HepG2 (cell line): ENCODE results near the gene MYOC. TPM values are rescaled to one million over a fixed set of nuclear protein-coding genes. Genes with fewer than 3 reads are reported as not detected.

Experiments used
- ATAC-seq: fragments of 200-7000 bp; cut with Tn5 transposase; 3 replicates; pipeline ENCODE4 v1.9.1; 2020; ENCODE audit warnings: mild to moderate bottlenecking, moderate library complexity
- BruUV-seq: library from RNA; stranded (reverse); fragments of 400-500 nt; replicated peaks from 2 replicates; lab custom pipeline; 2021; lab: Mats Ljungman, UMichigan
- CTCF ChIA-PET: fragments of 300-600 bp; formaldehyde crosslinking; extraction: SDS; loops from one replicate; lab custom pipeline; 2021; ENCODE audit warnings: low total read pairs, inconsistent platforms, low intra/inter-chr PET ratio; lab: Yijun Ruan, JAX
- POLR2A ChIA-PET: fragments of 350-600 bp; sonication (Branson Sonifier 250); formaldehyde crosslinking; loops from one replicate; lab custom pipeline; 2020; ENCODE audit warnings: antibody characterized with exemption, inconsistent platforms; lab: Yijun Ruan, JAX
- DNase-seq: peaks from one replicate; pipeline ENCODE4 v3.0.0-alpha.2; 2015; ENCODE audit warnings: low spot score
- FAIRE-seq: peaks from 3 replicates; lab custom pipeline; 2011; peaks lifted over from hg19 to GRCh38; lab: Jason Lieb, UNC
- H2AFZ ChIP-seq: one replicate; pipeline ENCODE4 v1.6.1; 2011; ENCODE audit warnings: low read length, inconsistent platforms
- H3K27ac ChIP-seq: fragments of 300-600 bp; 3 replicates; pipeline ENCODE4 v1.8.0; 2011; ENCODE audit warnings: mixed run types, mild to moderate bottlenecking, mixed read lengths, low read length, inconsistent platforms; ENCODE audit not compliant: insufficient read depth; ENCODE audit errors: extremely low read length
- H3K27me3 ChIP-seq, 2 experiments: fragments of 200-600 bp in 1 of 2; 2 replicates in 1 of 2; 3 replicates in 1 of 2; pipeline versions ENCODE4 v1.6.0 to v1.8.0; 2011; ENCODE audit warnings: low read length in 2 of 2, mild to moderate bottlenecking in 2 of 2, moderate library complexity in 2 of 2, inconsistent platforms in 1 of 2; ENCODE audit not compliant: insufficient read depth in 2 of 2, control insufficient read depth in 1 of 2
- H3K36me3 ChIP-seq, 2 experiments: fragments of 200-600 bp in 1 of 2; replicated peaks in 1 of 2; 2 replicates in 1 of 2; 3 replicates in 1 of 2; pipeline versions ENCODE4 v1.5.1 to v1.8.0; 2011; ENCODE audit warnings: low read length in 2 of 2, inconsistent platforms in 1 of 2; ENCODE audit not compliant: insufficient read depth in 2 of 2, control insufficient read depth in 1 of 2
- H3K4me1 ChIP-seq: 2 replicates; pipeline ENCODE4 v1.5.1; 2012; ENCODE audit warnings: low read length, inconsistent platforms; ENCODE audit not compliant: insufficient read depth
- H3K4me2 ChIP-seq: 2 replicates; pipeline ENCODE4 v1.6.0; 2011; ENCODE audit warnings: low read depth, low read length, inconsistent platforms
- H3K4me3 ChIP-seq, 3 experiments: fragments of 200-600 bp in 1 of 3; sonication (generic), shearing (Covaris generic) in 1 of 3; replicated peaks in 1 of 3; 2 replicates each; pipeline ENCODE4 v1.5.1; 2011 to 2016; ENCODE audit warnings: low read length in 3 of 3, inconsistent platforms in 2 of 3, low read depth in 2 of 3, mild to moderate bottlenecking in 2 of 3, control low read depth in 1 of 3, mixed read lengths in 1 of 3; ENCODE audit not compliant: insufficient read depth in 1 of 3
- H3K79me2 ChIP-seq: one replicate; pipeline ENCODE4 v1.6.1; 2011; ENCODE audit warnings: low read length, inconsistent platforms; ENCODE audit not compliant: insufficient read depth
- H3K9ac ChIP-seq: 2 replicates; pipeline ENCODE4 v1.6.0; 2011; ENCODE audit warnings: mild to moderate bottlenecking, low read depth, low read length, inconsistent platforms; ENCODE audit not compliant: insufficient read depth
- H3K9me3 ChIP-seq: 2 replicates; pipeline ENCODE4 v1.5.1; 2012; ENCODE audit warnings: mild to moderate bottlenecking, low read length
- H4K20me1 ChIP-seq: 2 replicates; pipeline ENCODE4 v1.6.0; 2011; ENCODE audit warnings: inconsistent platforms, mild to moderate bottlenecking, low read length, moderate library complexity; ENCODE audit not compliant: insufficient read depth
- EEA1 ChIP-seq: sonication (generic); formaldehyde crosslinking; IDR thresholded peaks from 2 replicates; pipeline ENCODE4 v1.5.1; 2020; ENCODE audit warnings: mild to moderate bottlenecking, missing genetic modification reagents, borderline replicate concordance
- ELF3 ChIP-seq: IDR thresholded peaks from 2 replicates; pipeline ENCODE4 v1.6.1; 2016; ENCODE audit warnings: missing genetic modification reagents, missing compliant biosample characterization
- KAT7 ChIP-seq: IDR thresholded peaks from 2 replicates; pipeline ENCODE4 v1.6.1; 2018; ENCODE audit warnings: borderline replicate concordance, missing compliant biosample characterization
- NR1H2 ChIP-seq: sonication (generic); formaldehyde crosslinking; IDR thresholded peaks from 2 replicates; pipeline ENCODE4 v1.8.1; 2022; ENCODE audit warnings: low read depth, missing genetic modification reagents, borderline replicate concordance
- PHF8 ChIP-seq: sonication (generic); formaldehyde crosslinking; IDR thresholded peaks from 2 replicates; pipeline ENCODE4 v1.5.0; 2020; ENCODE audit warnings: missing genetic modification reagents
- RCOR2 ChIP-seq: IDR thresholded peaks from 2 replicates; pipeline ENCODE4 v1.6.1; 2016; ENCODE audit warnings: missing biosample characterization, missing genetic modification reagents
- SMAD3 ChIP-seq: sonication (generic); formaldehyde crosslinking; IDR thresholded peaks from 2 replicates; pipeline ENCODE4 v1.4.0; 2020; ENCODE audit warnings: missing genetic modification reagents
- ZNF160 ChIP-seq: sonication (generic); formaldehyde crosslinking; IDR thresholded peaks from 2 replicates; pipeline ENCODE4 v1.8.0; 2022; ENCODE audit warnings: mild to moderate bottlenecking, inconsistent platforms, missing genetic modification reagents
- WGBS: methylation state at CpG from one replicate; pipeline ENCODE4 v1.1.6; 2017; ENCODE audit warnings: low lambda C conversion rate; 5-methylcytosine and 5-hydroxymethylcytosine counted together
- in situ Hi-C: cut with HindIII; loops from 2 replicates; pipeline ENCODE4 v1.10.0; 2017; ENCODE audit warnings: low pct_unique_long_range_greater_than_20kb; ENCODE audit not compliant: extremely low pct_ligation_motif_present
- intact Hi-C: fragments of 100-400 bp; cut with micrococcal nuclease; formaldehyde crosslinking; loops from one replicate; pipeline ENCODE4 v1.10.0; 2022; ENCODE audit not compliant: unreplicated experiment
- polyA plus RNA-seq, 8 experiments: library from polyadenylated mRNA; depleted of rRNA in 3 of 8; stranded (reverse) in 7 of 8; unstranded in 1 of 8; fragments of >200 nt; fragmentation: Illumina TruSeq in 4 of 8; extraction: Trizol in 4 of 8; gene quantifications; 2 replicates each; pipeline versions ENCODE4 v1.2.1 to v1.2.3, GENCODE V29; 2011 to 2016; ENCODE audit warnings: low read depth in 4 of 8, missing spikeins in 1 of 8, mixed read lengths in 1 of 8; ENCODE audit not compliant: insufficient read depth in 1 of 8
- total RNA-seq, 5 experiments: library from RNA; depleted of rRNA; stranded (reverse); fragments of >200 nt; fragmentation: Illumina TruSeq; extraction: Trizol; gene quantifications; 2 replicates each; pipeline ENCODE4 v1.2.3, GENCODE V29; 2016; ENCODE audit warnings: low read depth in 1 of 5
- TF ChIP-seq, protein P1 (sequence below): sonication (generic); formaldehyde crosslinking; IDR thresholded peaks from 2 replicates; pipeline ENCODE4 v1.9.0; 2021; ENCODE audit warnings: missing genetic modification reagents, mild to moderate bottlenecking, borderline replicate concordance

The MYOC gene
- total and polyA plus RNA-seq, 2 of the 13 experiments (the other 11 are each of a cell fraction or from before 2014, with no cell fraction given) = not detected

DNA sequence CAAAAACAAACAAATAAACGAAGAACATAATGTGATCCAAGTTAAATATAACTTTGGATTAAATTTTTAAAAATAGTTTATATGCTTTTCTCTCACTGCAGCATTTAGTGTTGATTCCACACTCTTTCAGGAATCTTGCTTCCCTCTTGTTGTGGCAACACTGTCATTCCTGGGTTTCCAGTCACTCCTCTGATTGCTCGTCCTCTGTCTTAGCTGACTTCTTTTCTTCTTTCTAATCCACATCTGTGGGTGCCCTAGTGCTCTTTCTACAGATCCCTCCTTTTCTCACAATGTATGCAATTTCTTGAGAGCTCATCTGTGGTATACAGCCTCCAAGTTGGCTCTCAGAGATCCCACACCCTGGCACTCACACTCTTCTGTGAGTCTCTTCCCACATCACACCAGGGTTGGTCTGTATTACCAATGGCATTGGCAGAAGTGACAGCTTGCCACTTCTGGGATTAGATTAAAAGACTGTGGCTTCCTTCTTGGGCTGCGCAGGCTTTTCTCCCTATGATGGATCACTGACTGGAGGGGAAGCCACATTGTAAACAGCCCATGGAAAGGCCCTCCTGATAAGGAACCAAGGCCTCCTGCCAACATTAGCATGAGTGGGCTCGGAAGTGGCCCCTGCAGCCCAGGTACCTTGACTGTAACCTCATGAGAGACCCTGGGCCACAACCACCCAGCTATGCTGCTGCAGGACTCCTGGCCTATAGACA lies 11.5 kb upstream of the MYOC start:
- no peak for TF ChIP-seq SMAD3 (CRISPR knock-in tag)
- TF ChIP-seq RCOR2 = no peak
- no peak for TF ChIP-seq NR1H2 (CRISPR knock-in tag)
- TF ChIP-seq, protein P1, sequence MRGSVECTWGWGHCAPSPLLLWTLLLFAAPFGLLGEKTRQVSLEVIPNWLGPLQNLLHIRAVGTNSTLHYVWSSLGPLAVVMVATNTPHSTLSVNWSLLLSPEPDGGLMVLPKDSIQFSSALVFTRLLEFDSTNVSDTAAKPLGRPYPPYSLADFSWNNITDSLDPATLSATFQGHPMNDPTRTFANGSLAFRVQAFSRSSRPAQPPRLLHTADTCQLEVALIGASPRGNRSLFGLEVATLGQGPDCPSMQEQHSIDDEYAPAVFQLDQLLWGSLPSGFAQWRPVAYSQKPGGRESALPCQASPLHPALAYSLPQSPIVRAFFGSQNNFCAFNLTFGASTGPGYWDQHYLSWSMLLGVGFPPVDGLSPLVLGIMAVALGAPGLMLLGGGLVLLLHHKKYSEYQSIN (CRISPR knock-in tag) = no peak
- TF ChIP-seq EEA1 = no peak
- no peak for TF ChIP-seq KAT7 (CRISPR knock-in tag)
- TF ChIP-seq ELF3 (CRISPR knock-in tag) = no peak
- no peak for TF ChIP-seq ZNF160
- TF ChIP-seq PHF8 (CRISPR knock-in tag) = no peak
- H3K4me3 ChIP-seq = no peak overlapping the region
- no peaks in the 10 kb centered on the region for H3K4me1 ChIP-seq
- H3K36me3 ChIP-seq = no peaks in the 10 kb centered on the region
- 23% methylated on average over 3 of the region's 4 CpGs for WGBS
- H3K9ac ChIP-seq = no peak overlapping the region
- no peaks in the 10 kb centered on the region for H3K79me2 ChIP-seq
- H4K20me1 ChIP-seq = no peaks in the 10 kb centered on the region
- FAIRE-seq (no peak), ATAC-seq (no peak), DNase-seq (no peak)
- in situ Hi-C loops = no loop called here
- ChIA-PET CTCF (no interaction called here), POLR2A (no interaction called here)
- H3K4me2 ChIP-seq = no peak overlapping the region
- H2AFZ ChIP-seq = no peak overlapping the region
- no peak overlapping the region for H3K27ac ChIP-seq
- intact Hi-C loops = no loop called here
- H3K9me3 ChIP-seq = no peaks in the 10 kb centered on the region
- BruUV-seq = no TSS peak
- peaks cover 0 to 3% of the 10 kb centered on the region in 2 experiments; a peak in 1 of 5 replicates for H3K27me3 ChIP-seq
